NCI-H187 (cell line): ENCODE data around the gene GNG14.
A peak's percentile ranks its signal among the peaks of the same experiment; 100 is the strongest.
"Not testable (repeated sequence)": the region's sequence is repeated elsewhere in the genome, so short reads cannot be mapped to it uniquely, and the experiment has no call there.

Experiments
- DNase-seq, 2 experiments: peaks; one replicate each; lab custom pipeline; 2025; lab: John Stamatoyannopoulos, UW

Gene GNG14

GRCh38 chr19:12696366-12697335 lies 8.9 kb downstream of the GNG14 start, which contains the start of gene FBXW9:
FBXW9 (minus strand) TSS chr19:12696631; CDS start chr19:12696581, 50 bp downstream.
- peak; percentile 75 to 88 for DNase-seq

GRCh38 chr19:12697425-12697824 lies 9.6 kb downstream of the GNG14 start:
- not testable (repeated sequence) for DNase-seq

GRCh38 chr19:12698138-12698537 lies 10.3 kb downstream of the GNG14 start:
- DNase-seq = no peak

GRCh38 chr19:12701596-12702282 lies 13.9 kb downstream of the GNG14 start:
- no peak for DNase-seq

- no peak for DNase-seq
Observed at GRCh38 chr19:12703046-12703445, 15.2 kb downstream of the GNG14 start.

- DNase-seq = no peak
Observed at GRCh38 chr19:12705169-12705568, 17.4 kb downstream of the GNG14 start.

GRCh38 chr19:12705654-12706331 lies 18.0 kb downstream of the GNG14 start:
- DNase-seq = no peak

- no peak for DNase-seq
Observed at GRCh38 chr19:12706332-12706718, 18.5 kb downstream of the GNG14 start.

- DNase-seq = no peak
Observed at GRCh38 chr19:12708641-12709040, 20.8 kb downstream of the GNG14 start.

- no peak for DNase-seq
Observed at GRCh38 chr19:12711187-12711586, 23.4 kb downstream of the GNG14 start.

GRCh38 chr19:12712077-12712476 lies 24.3 kb downstream of the GNG14 start:
- DNase-seq = not testable (repeated sequence)

GRCh38 chr19:12713304-12713703 lies 25.5 kb downstream of the GNG14 start:
- DNase-seq = not testable (repeated sequence)

GRCh38 chr19:12715102-12715501 lies 27.3 kb downstream of the GNG14 start:
- no peak for DNase-seq

- no peak for DNase-seq
Observed at GRCh38 chr19:12715929-12716328, 28.1 kb downstream of the GNG14 start.

- no peak for DNase-seq
Observed at GRCh38 chr19:12720296-12720695, 32.5 kb downstream of the GNG14 start.

- no peak for DNase-seq
Observed at GRCh38 chr19:12720851-12721655, 33.3 kb downstream of the GNG14 start.

GRCh38 chr19:12721656-12722565 lies 34.1 kb downstream of the GNG14 start:
- DNase-seq = no peak

- DNase-seq = peak; percentile 74 to 95
Observed at GRCh38 chr19:12722566-12723380, 35.0 kb downstream of the GNG14 start.

GRCh38 chr19:12723381-12723640 lies 35.5 kb downstream of the GNG14 start:
- no peak for DNase-seq
